GM19023 (cell line): ENCODE results near the gene SYNJ2.

Experiments
- ATAC-seq: cut with Tn5 transposase; IDR thresholded peaks from one replicate; pipeline ENCODE4 v1.9.1; 2021; ENCODE audit warnings: mild to moderate bottlenecking, moderate library complexity; ENCODE audit not compliant: unreplicated experiment

SYNJ2 gene

GRCh38 chr6:158040804-158041347 lies 59.2 kb downstream of the SYNJ2 start:
- ATAC-seq: no peak

- ATAC-seq: no peak
These were observed 59.7 kb downstream of the SYNJ2 start for GRCh38 chr6:158041370-158041769.

- ATAC-seq: no peak
These were observed 60.1 kb downstream of the SYNJ2 start for GRCh38 chr6:158041788-158042187.

- no peak for ATAC-seq
These were observed 60.7 kb downstream of the SYNJ2 start for GRCh38 chr6:158042245-158042798.

- ATAC-seq: no peak
These were observed 61.3 kb downstream of the SYNJ2 start for GRCh38 chr6:158043008-158043407.

- no peak for ATAC-seq
These were observed 62.2 kb downstream of the SYNJ2 start for GRCh38 chr6:158043586-158044524.

GRCh38 chr6:158044525-158044888 lies 62.8 kb downstream of the SYNJ2 start:
- ATAC-seq: no peak

- no peak for ATAC-seq
These were observed 64.8 kb downstream of the SYNJ2 start for GRCh38 chr6:158046201-158047126.

- ATAC-seq: no peak
These were observed 65.5 kb downstream of the SYNJ2 start for GRCh38 chr6:158047127-158047518.

- no peak for ATAC-seq
These were observed 66.1 kb downstream of the SYNJ2 start for GRCh38 chr6:158047563-158048323.

GRCh38 chr6:158048589-158048988 lies 66.9 kb downstream of the SYNJ2 start:
- no peak for ATAC-seq

- no peak for ATAC-seq
These were observed 67.7 kb downstream of the SYNJ2 start for GRCh38 chr6:158049055-158050028.

GRCh38 chr6:158050107-158050735 lies 68.6 kb downstream of the SYNJ2 start:
- ATAC-seq: no peak

GRCh38 chr6:158050955-158051354 lies 69.3 kb downstream of the SYNJ2 start:
- ATAC-seq: no peak

GRCh38 chr6:158051968-158052367 lies 70.3 kb downstream of the SYNJ2 start:
- no peak for ATAC-seq

GRCh38 chr6:158053377-158054313 lies 72.0 kb downstream of the SYNJ2 start:
- ATAC-seq: no peak

- no peak for ATAC-seq
These were observed 74.7 kb downstream of the SYNJ2 start for GRCh38 chr6:158056355-158056754.

GRCh38 chr6:158056804-158057203 lies 75.1 kb downstream of the SYNJ2 start:
- no peak for ATAC-seq
